NT2/D1 (cell line): ENCODE data around the gene CASP9.

Experiments used
- DNase-seq: peaks from one replicate; pipeline ENCODE4 v3.0.0-alpha.2; 2011; ENCODE audit warnings: low read depth, low spot score
- H3K27me3 ChIP-seq: 2 replicates; pipeline ENCODE4 v1.6.0; 2011; ENCODE audit warnings: mild to moderate bottlenecking; ENCODE audit not compliant: insufficient read length, insufficient read depth
- H3K36me3 ChIP-seq: 2 replicates; pipeline ENCODE4 v1.6.1; 2011; ENCODE audit warnings: mild to moderate bottlenecking, low read length, mixed read lengths; ENCODE audit not compliant: insufficient read depth, insufficient read length
- H3K4me1 ChIP-seq: 2 replicates; pipeline ENCODE4 v1.5.1; 2011; ENCODE audit not compliant: insufficient read depth, insufficient read length
- H3K4me3 ChIP-seq: 2 replicates; pipeline ENCODE4 v1.5.1; 2011; ENCODE audit warnings: low read depth; ENCODE audit not compliant: insufficient read length
- H3K9ac ChIP-seq: 2 replicates; pipeline ENCODE4 v1.6.0; 2011; ENCODE audit warnings: low read depth; ENCODE audit not compliant: insufficient read length
- H3K9me3 ChIP-seq: 2 replicates; pipeline ENCODE4 v1.5.1; 2011; ENCODE audit warnings: mild to moderate bottlenecking, low read length; ENCODE audit not compliant: insufficient read depth
- SUZ12 ChIP-seq: IDR thresholded peaks from 2 replicates; pipeline ENCODE4 v1.6.1; 2011; ENCODE audit not compliant: insufficient read length, insufficient read depth; ENCODE audit errors: extremely low read depth
- YY1 ChIP-seq: IDR thresholded peaks from 2 replicates; pipeline ENCODE4 v1.6.1; 2011; ENCODE audit not compliant: insufficient read length, insufficient read depth
- ZNF274 ChIP-seq: IDR thresholded peaks from 2 replicates; pipeline ENCODE4 v1.6.1; 2011; ENCODE audit warnings: mild to moderate bottlenecking, low read depth, low read length

CASP9 gene

DNA sequence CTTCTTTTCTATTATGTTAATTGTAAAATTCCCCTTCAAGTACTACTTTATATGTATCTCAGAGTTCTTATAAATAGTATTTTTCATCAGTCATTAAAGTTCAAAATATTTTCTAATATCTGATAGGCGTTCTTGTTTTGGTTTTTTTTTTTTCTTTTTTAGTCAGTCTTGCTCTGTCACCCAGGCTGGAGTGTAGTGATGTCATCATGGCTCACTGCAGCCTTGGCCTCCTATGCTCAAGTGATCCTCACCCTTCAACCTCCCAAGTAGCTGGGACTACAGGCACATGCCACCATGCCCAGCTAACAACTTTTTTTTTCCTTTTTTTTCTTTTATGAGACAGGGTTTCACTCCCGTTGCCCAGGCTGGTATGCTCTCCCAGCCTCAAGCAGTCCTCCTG is 33.6 kb upstream of the CASP9 start:
- H3K27me3 ChIP-seq = no peaks in the 10 kb centered on the region
- DNase-seq = no peak
- no peaks in the 10 kb centered on the region for H3K9me3 ChIP-seq
- peaks cover 30% of the 10 kb centered on the region for H3K36me3 ChIP-seq
- no peaks in the 10 kb centered on the region for H3K4me1 ChIP-seq
- H3K9ac ChIP-seq = no peak overlapping the region
- TF ChIP-seq SUZ12 = no peak
- no peak for TF ChIP-seq ZNF274
- TF ChIP-seq YY1 = no peak
- H3K4me3 ChIP-seq = no peak overlapping the region

DNA sequence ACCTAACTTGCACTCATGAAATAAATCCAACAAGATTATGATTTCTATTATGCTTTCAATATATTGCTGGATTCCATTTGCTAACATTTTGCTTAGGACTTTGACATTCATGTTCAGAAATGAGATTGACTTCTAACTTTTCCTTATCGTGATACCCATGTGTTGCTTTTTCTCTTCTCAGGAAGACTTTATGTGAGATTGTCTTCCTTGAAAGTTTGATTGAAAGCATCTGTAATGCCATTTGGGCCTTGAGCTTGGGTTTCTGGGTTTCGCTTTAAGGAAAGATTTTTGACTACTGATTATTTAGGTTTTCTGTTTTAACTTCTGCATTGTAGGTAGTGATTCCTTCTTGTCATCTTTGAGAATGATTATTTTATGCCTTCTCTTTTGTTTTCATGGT is 33.0 kb upstream of the CASP9 start:
- Histone ChIP-seq H3K4me3 (no peak overlapping the region), H3K27me3 (no peaks in the 10 kb centered on the region), H3K9me3 (no peaks in the 10 kb centered on the region), H3K36me3 (peaks cover 24% of the 10 kb centered on the region), H3K9ac (no peak overlapping the region), H3K4me1 (no peaks in the 10 kb centered on the region)
- TF ChIP-seq YY1 (no peak), SUZ12 (no peak), ZNF274 (no peak)
- no peak for DNase-seq

DNA sequence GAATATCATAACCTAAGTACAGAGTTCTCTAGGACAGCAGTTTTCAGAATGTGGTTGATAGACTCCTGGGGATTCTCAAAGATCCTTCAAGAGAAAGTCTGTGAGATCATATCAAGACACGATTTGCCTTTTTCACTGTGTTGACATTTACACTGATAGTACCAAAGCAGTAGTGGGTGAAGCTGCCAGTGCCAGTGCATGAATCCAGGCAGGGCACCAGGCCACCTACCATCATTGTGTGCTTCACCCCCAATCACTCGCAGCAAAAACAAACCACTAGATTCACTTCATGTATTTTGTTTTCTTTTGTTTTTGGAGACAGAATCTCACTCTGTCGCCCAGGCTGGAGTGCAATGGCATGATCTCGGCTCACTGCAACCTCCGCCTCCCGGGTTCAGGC is 26.6 kb upstream of the CASP9 start:
- no peaks in the 10 kb centered on the region for H3K9me3 ChIP-seq
- H3K36me3 ChIP-seq = peaks cover 40% of the 10 kb centered on the region
- no peak for DNase-seq
- no peak overlapping the region for H3K4me3 ChIP-seq
- no peak for TF ChIP-seq ZNF274
- TF ChIP-seq SUZ12 = no peak
- no peak for TF ChIP-seq YY1
- H3K9ac ChIP-seq = no peak overlapping the region
- H3K4me1 ChIP-seq = no peaks in the 10 kb centered on the region
- no peaks in the 10 kb centered on the region for H3K27me3 ChIP-seq

DNA sequence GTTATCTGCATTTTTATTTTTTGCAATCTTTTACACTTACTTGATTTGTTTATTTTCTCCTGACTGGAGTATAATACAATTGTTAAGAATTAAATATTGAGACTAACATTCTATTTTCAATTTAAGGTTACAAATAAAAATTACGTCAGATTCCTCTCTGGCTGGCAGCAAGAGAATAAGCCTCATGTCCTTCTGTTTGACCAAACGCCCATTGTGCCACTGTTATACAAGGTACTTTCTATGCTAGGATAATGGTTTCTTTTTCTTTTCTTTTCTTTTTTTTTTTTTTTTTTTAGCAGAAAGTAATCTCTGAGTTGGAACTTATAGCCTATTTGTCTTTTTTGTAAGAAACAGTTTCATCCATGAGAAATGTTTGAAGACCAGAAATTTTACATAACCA is 22.6 kb upstream of the CASP9 start:
- Histone ChIP-seq H3K27me3 (no peaks in the 10 kb centered on the region), H3K4me1 (no peaks in the 10 kb centered on the region), H3K9ac (no peak overlapping the region), H3K4me3 (no peak overlapping the region), H3K9me3 (no peaks in the 10 kb centered on the region), H3K36me3 (peaks cover 72% of the 10 kb centered on the region)
- DNase-seq = no peak
- TF ChIP-seq YY1 (no peak), SUZ12 (no peak), ZNF274 (no peak)

DNA sequence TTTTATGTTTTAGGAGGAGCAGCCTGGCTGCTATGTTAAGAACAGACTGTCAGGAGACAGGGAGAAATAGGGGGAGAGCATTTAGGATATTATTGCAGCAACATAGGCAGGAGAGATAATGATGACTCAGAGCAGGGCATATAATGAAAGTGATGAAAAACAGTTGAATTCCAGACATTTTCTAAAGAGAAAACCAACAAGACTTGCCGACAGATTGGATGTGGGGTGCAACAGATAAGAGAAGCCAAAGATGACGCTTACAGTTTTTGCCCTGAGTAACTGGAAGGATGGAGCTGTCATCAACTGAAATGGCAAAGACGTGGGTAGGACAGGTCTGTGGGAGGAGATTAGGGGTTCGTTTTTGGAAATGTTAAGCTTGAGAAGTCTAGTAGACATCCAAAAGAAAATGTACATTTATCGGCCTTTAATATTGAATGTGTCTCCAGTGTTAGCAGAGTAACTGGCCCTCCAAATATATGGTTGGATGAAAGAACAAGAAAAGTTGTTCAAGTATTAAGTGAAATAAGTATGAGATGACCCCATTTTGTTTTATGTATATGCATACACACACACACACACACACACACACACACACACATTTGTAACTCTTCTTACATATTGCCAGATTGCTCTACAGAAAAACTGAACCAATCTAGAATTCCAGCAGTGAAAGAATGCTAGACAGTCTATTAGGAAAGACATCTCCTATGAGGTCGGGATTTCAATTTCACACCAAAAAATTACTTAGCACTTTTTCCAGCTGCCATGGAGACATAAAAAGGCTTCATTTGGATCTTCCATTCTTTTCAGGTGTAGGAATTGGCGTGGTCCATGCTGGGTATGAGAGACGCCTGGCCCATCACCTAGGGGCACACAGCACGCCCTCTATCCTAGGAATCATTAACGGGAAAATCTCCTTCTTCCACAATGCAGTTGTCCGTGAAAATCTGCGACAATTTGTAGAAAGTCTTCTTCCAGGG is 19.9 kb upstream of the CASP9 start:
- no peaks in the 10 kb centered on the region for H3K4me1 ChIP-seq
- no peak overlapping the region for H3K9ac ChIP-seq
- no peaks in the 10 kb centered on the region for H3K9me3 ChIP-seq
- TF ChIP-seq ZNF274 (no peak), SUZ12 (no peak), YY1 (no peak)
- no peak for DNase-seq
- peaks cover 84% of the 10 kb centered on the region for H3K36me3 ChIP-seq
- H3K4me3 ChIP-seq = no peak overlapping the region
- H3K27me3 ChIP-seq = no peaks in the 10 kb centered on the region

DNA sequence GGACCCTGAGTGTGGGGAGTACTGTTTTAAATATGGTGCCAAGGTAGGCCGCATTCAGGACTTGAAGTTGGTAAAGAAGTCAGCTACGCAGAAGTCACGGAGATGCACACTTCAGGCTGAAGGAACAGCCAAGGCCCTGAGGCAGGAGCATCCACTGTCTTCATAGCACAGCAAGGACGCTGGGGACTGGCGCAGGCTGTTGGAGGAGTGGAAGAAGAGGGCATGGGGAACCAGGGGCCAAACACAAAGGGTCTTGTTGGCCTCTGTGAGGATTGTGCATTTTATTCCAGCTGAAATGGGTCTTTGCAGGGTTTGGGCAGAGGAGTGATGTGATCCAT is 19.2 kb upstream of the CASP9 start:
- no peak for TF ChIP-seq YY1
- Histone ChIP-seq H3K4me1 (no peaks in the 10 kb centered on the region), H3K4me3 (no peak overlapping the region), H3K27me3 (no peaks in the 10 kb centered on the region), H3K9ac (no peak overlapping the region), H3K36me3 (peaks cover 82% of the 10 kb centered on the region), H3K9me3 (no peaks in the 10 kb centered on the region)
- DNase-seq = no peak

DNA sequence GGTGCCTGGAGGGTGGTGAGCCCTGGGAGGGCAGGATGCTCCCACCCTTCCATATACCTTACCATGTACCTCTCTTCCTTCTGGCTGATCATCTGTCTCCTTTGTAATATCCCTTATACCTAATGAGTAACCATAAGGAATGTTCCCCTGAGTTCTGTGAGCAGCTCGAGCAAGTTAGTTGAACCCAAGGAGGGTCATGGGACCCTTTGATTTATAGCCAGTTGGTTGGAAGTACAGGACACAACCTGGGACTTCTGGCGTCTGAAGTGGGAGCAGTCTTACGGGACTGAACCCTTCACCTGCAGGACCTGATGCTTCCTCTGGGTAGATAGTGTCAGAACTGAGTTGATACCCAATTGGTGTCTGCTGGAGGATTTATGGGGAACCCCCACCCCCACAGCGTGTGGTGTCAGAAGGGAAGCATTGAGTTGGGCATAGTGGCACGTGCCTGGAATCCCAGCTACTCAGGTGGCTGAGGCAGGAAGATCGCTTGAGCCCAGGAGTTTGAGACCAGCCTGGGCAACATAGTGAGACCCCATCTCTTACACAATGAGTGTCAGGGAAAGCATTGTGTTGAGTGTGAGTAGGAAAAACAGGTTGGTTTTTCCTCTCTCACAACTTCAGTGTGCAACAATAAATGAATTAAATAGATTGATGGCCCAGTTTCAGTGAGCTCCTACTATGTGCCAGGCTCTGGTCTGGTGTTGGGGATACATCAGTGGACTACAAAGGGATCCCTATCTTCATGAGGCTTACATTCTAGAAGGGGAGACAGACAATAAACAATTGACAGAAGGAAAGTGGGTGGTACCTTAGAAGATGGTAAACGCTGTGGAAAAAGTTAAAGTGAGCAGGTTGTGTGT is 18.6 kb upstream of the CASP9 start:
- H3K4me3 ChIP-seq = no peak overlapping the region
- no peak for DNase-seq
- H3K4me1 ChIP-seq = no peaks in the 10 kb centered on the region
- TF ChIP-seq SUZ12 = no peak
- H3K36me3 ChIP-seq = peaks cover 79% of the 10 kb centered on the region
- H3K27me3 ChIP-seq = no peaks in the 10 kb centered on the region
- H3K9ac ChIP-seq = no peak overlapping the region
- no peaks in the 10 kb centered on the region for H3K9me3 ChIP-seq
